ENCODE results near the gene YAE1.

DNA sequence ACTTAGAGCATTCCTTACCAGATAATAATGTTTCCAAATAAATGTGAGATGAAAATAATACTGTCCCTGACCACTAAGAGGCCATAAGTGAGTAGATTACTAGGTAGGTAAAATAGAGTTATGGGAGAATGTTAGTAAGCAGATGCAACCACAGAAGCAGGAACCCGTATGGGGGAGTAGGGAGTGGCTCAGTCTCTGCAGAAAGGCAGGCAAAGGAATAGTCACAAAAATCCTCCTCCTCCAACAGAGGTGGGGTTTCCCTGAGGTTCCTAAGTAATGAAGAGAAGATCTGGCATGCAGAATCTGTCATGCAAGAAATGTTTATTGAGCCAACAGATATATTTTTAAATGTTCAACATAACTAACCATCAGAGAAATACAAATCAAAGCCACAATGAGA, 9.0 kb upstream of the YAE1 start:
- TF ChIP-seq, protein P1, sequence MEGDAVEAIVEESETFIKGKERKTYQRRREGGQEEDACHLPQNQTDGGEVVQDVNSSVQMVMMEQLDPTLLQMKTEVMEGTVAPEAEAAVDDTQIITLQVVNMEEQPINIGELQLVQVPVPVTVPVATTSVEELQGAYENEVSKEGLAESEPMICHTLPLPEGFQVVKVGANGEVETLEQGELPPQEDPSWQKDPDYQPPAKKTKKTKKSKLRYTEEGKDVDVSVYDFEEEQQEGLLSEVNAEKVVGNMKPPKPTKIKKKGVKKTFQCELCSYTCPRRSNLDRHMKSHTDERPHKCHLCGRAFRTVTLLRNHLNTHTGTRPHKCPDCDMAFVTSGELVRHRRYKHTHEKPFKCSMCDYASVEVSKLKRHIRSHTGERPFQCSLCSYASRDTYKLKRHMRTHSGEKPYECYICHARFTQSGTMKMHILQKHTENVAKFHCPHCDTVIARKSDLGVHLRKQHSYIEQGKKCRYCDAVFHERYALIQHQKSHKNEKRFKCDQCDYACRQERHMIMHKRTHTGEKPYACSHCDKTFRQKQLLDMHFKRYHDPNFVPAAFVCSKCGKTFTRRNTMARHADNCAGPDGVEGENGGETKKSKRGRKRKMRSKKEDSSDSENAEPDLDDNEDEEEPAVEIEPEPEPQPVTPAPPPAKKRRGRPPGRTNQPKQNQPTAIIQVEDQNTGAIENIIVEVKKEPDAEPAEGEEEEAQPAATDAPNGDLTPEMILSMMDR (IDR thresholded peaks at IDR 0.05) = no peak
- no peak for TF ChIP-seq POLR2A (IDR thresholded peaks at IDR 0.05)
